ENCODE measurements around the gene DOCK6. TPM values are rescaled to one million over a fixed set of nuclear protein-coding genes. Genes with fewer than 3 reads are reported as not detected.
A peak's percentile ranks its signal among the peaks of the same experiment; 100 is the strongest.
"Not testable (repeated sequence)": the region's sequence is repeated elsewhere in the genome, so short reads cannot be mapped to it uniquely, and the experiment has no call there.

DOCK6 gene
- polyA plus RNA-seq, 3 donors: 49.6 to 69.8 (median 67.7) TPM

- peak; percentile 87 for DNase-seq
These were observed 64.8 kb downstream of the DOCK6 start, which contains the start of gene KANK2 for GRCh38 chr19:11197291-11198174. TSS of gene KANK2 (minus strand) at chr19:11197545. CDS start at chr19:11194511, 3,034 bp downstream.

GRCh38 chr19:11196406-11197287 is 65.7 kb downstream of the DOCK6 start:
- DNase-seq: no peak

GRCh38 chr19:11195681-11196080 is 66.6 kb downstream of the DOCK6 start:
- no peak for DNase-seq

- no peak for DNase-seq
These were observed 67.4 kb downstream of the DOCK6 start for GRCh38 chr19:11194656-11195558.

- DNase-seq: no peak
These were observed 68.2 kb downstream of the DOCK6 start for GRCh38 chr19:11194173-11194572.

GRCh38 chr19:11192957-11193939 is 69.1 kb downstream of the DOCK6 start:
- no peak for DNase-seq

- no peak for DNase-seq
These were observed 70.4 kb downstream of the DOCK6 start for GRCh38 chr19:11191934-11192333.

- DNase-seq: no peak
These were observed 71.0 kb downstream of the DOCK6 start for GRCh38 chr19:11191273-11191755.

GRCh38 chr19:11190501-11190900 is 71.8 kb downstream of the DOCK6 start:
- no peak for DNase-seq

GRCh38 chr19:11187441-11187840 is 74.9 kb downstream of the DOCK6 start:
- no peak for DNase-seq

GRCh38 chr19:11182994-11183393 is 79.3 kb downstream of the DOCK6 start:
- no peak for DNase-seq

- DNase-seq: no peak
These were observed 80.8 kb downstream of the DOCK6 start for GRCh38 chr19:11181488-11181887.

GRCh38 chr19:11180975-11181374 is 81.3 kb downstream of the DOCK6 start:
- not testable (repeated sequence) for DNase-seq

- no peak for DNase-seq
These were observed 82.0 kb downstream of the DOCK6 start for GRCh38 chr19:11180346-11180745.

- no peak for DNase-seq
These were observed 82.5 kb downstream of the DOCK6 start for GRCh38 chr19:11179716-11180297.

- not testable (repeated sequence) for DNase-seq
These were observed 83.2 kb downstream of the DOCK6 start for GRCh38 chr19:11179145-11179465.

GRCh38 chr19:11177592-11177991 is 84.7 kb downstream of the DOCK6 start:
- no peak for DNase-seq

- DNase-seq: no peak
These were observed 85.7 kb downstream of the DOCK6 start for GRCh38 chr19:11176466-11177193.

GRCh38 chr19:11175920-11176319 is 86.4 kb downstream of the DOCK6 start:
- DNase-seq: no peak

All from renal pelvis (tissue), 4 donors.